Measurements from ENCODE around the gene BCL11B. TPM values are rescaled to one million over a fixed set of nuclear protein-coding genes. Genes with fewer than 3 reads are reported as not detected.

Gene BCL11B
- total and polyA plus RNA-seq, 10 of the 15 experiments (the other 5 are each of a cell fraction or from before 2014, with no cell fraction given) = 0.38 to 5.5 (median 1.3) TPM

DNA sequence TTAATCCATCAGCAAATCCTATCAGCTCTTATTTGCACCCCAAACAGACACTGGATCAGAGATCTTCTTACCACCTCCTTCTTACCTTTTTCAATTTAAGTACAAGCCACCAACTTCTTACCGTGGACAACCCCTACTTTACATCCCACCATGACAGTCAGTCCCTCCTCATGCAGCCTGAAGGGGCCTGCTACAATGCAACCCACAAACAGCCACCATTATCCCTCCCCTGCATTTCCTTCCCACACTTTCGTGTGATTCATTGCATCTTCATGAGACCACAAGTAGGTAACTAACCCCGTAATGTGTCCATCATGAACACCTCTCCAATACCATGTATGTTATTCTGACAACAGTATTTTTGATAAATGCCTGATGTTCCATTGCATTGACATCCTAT, 108.6 kb downstream of the BCL11B start:
- WGBS (ENCODE audit: insufficient coverage, insufficient replicate concordance, low lambda C conversion rate, missing lambda C conversion rate) = 12% methylated on average over 3 of the region's 3 CpGs
- CTCF ChIA-PET = no interaction called here
- H2AFZ ChIP-seq (ENCODE audit: control insufficient read depth, low read depth, low read length) = no peak overlapping the region
- no peaks in the 10 kb centered on the region for H3K9me3 ChIP-seq (replicated peaks; ENCODE audit: control insufficient read depth, insufficient read depth, low read length)
- in situ Hi-C loops (cut with MboI) (no loop called here), intact Hi-C loops (cut with micrococcal nuclease; ENCODE audit: unreplicated experiment) (no loop called here)
- ATAC-seq = no peak
- H3K4me2 ChIP-seq (ENCODE audit: control insufficient read depth, insufficient read depth) = no peak overlapping the region
- SMC1A ChIA-PET (ENCODE audit: uncharacterized antibody, unreplicated experiment) = no interaction called here
- no peaks in the 10 kb centered on the region for H3K79me2 ChIP-seq (ENCODE audit: control insufficient read depth, insufficient read depth, low read length)
- no peak for DNase-seq (ENCODE audit: low read depth, low spot score)
- RAD21 ChIA-PET (ENCODE audit: unreplicated experiment) = no interaction called here
- FAIRE-seq = no peak
- H3K36me3 ChIP-seq (ENCODE audit: control insufficient read depth in 2 of 2, insufficient read depth in 2 of 2, low read length in 1 of 2) = no peaks in the 10 kb centered on the region
- H3K27ac ChIP-seq (ENCODE audit: control insufficient read depth, insufficient read depth) = no peak overlapping the region
- no TSS peak for BruUV-seq (replicated peaks)
- no peak overlapping the region for H3K9ac ChIP-seq (ENCODE audit: control insufficient read depth, insufficient read depth, low read length)
- POLR2A ChIA-PET = no interaction called here
- no peaks in the 10 kb centered on the region for H3K27me3 ChIP-seq (replicated peaks in 1 of 2; ENCODE audit: control insufficient read depth in 2 of 2, insufficient read depth in 2 of 2, low read length in 1 of 2)
- H3K4me1 ChIP-seq (ENCODE audit: control insufficient read depth, insufficient read depth, low read length) = no peaks in the 10 kb centered on the region
- H3K4me3 ChIP-seq = no peak overlapping the region
- no peaks in the 10 kb centered on the region for H4K20me1 ChIP-seq (ENCODE audit: control insufficient read depth, insufficient read depth)
- TF ChIP-seq SIN3A (IDR thresholded peaks at IDR 0.05; ENCODE audit: low read depth, low read length) (no peak), PAX8 (IDR thresholded peaks at IDR 0.05) (no peak), MTA3 (IDR thresholded peaks at IDR 0.05; ENCODE audit: borderline replicate concordance, low read length) (no peak), EGR1 (IDR thresholded peaks at IDR 0.05; ENCODE audit: borderline replicate concordance in 1 of 2, low read depth in 2 of 2, low read length in 2 of 2) (no peak), CHD2 (IDR thresholded peaks at IDR 0.05; ENCODE audit: borderline replicate concordance, low read depth, low read length) (no peak), TAF1 (IDR thresholded peaks at IDR 0.05; ENCODE audit: borderline replicate concordance, low read depth, low read length) (no peak), RBBP5 (conservative IDR thresholded peaks at IDR 0.05) (no peak), STAT1 (conservative IDR thresholded peaks at IDR 0.05) (no peak), SREBF2 (IDR thresholded peaks at IDR 0.05; ENCODE audit: low read length) (no peak), MYC (IDR thresholded peaks at IDR 0.05; ENCODE audit: insufficient read depth, insufficient read length, insufficient replicate concordance, low read length, severe bottlenecking) (no peak)
- TF ChIP-seq, protein P1, sequence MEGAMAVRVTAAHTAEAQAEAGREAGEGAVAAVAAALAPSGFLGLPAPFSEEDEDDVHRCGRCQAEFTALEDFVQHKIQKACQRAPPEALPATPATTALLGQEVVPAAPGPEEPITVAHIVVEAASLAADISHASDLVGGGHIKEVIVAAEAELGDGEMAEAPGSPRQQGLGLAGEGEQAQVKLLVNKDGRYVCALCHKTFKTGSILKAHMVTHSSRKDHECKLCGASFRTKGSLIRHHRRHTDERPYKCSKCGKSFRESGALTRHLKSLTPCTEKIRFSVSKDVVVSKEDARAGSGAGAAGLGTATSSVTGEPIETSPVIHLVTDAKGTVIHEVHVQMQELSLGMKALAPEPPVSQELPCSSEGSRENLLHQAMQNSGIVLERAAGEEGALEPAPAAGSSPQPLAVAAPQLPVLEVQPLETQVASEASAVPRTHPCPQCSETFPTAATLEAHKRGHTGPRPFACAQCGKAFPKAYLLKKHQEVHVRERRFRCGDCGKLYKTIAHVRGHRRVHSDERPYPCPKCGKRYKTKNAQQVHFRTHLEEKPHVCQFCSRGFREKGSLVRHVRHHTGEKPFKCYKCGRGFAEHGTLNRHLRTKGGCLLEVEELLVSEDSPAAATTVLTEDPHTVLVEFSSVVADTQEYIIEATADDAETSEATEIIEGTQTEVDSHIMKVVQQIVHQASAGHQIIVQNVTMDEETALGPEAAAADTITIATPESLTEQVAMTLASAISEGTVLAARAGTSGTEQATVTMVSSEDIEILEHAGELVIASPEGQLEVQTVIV (IDR thresholded peaks at IDR 0.05; ENCODE audit: borderline replicate concordance, partially characterized antibody) = no peak
- TF ChIP-seq, protein P2, sequence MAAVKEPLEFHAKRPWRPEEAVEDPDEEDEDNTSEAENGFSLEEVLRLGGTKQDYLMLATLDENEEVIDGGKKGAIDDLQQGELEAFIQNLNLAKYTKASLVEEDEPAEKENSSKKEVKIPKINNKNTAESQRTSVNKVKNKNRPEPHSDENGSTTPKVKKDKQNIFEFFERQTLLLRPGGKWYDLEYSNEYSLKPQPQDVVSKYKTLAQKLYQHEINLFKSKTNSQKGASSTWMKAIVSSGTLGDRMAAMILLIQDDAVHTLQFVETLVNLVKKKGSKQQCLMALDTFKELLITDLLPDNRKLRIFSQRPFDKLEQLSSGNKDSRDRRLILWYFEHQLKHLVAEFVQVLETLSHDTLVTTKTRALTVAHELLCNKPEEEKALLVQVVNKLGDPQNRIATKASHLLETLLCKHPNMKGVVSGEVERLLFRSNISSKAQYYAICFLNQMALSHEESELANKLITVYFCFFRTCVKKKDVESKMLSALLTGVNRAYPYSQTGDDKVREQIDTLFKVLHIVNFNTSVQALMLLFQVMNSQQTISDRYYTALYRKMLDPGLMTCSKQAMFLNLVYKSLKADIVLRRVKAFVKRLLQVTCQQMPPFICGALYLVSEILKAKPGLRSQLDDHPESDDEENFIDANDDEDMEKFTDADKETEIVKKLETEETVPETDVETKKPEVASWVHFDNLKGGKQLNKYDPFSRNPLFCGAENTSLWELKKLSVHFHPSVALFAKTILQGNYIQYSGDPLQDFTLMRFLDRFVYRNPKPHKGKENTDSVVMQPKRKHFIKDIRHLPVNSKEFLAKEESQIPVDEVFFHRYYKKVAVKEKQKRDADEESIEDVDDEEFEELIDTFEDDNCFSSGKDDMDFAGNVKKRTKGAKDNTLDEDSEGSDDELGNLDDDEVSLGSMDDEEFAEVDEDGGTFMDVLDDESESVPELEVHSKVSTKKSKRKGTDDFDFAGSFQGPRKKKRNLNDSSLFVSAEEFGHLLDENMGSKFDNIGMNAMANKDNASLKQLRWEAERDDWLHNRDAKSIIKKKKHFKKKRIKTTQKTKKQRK (IDR thresholded peaks at IDR 0.05; ENCODE audit: low read depth, low read length) = no peak
- TF ChIP-seq, protein P3, sequence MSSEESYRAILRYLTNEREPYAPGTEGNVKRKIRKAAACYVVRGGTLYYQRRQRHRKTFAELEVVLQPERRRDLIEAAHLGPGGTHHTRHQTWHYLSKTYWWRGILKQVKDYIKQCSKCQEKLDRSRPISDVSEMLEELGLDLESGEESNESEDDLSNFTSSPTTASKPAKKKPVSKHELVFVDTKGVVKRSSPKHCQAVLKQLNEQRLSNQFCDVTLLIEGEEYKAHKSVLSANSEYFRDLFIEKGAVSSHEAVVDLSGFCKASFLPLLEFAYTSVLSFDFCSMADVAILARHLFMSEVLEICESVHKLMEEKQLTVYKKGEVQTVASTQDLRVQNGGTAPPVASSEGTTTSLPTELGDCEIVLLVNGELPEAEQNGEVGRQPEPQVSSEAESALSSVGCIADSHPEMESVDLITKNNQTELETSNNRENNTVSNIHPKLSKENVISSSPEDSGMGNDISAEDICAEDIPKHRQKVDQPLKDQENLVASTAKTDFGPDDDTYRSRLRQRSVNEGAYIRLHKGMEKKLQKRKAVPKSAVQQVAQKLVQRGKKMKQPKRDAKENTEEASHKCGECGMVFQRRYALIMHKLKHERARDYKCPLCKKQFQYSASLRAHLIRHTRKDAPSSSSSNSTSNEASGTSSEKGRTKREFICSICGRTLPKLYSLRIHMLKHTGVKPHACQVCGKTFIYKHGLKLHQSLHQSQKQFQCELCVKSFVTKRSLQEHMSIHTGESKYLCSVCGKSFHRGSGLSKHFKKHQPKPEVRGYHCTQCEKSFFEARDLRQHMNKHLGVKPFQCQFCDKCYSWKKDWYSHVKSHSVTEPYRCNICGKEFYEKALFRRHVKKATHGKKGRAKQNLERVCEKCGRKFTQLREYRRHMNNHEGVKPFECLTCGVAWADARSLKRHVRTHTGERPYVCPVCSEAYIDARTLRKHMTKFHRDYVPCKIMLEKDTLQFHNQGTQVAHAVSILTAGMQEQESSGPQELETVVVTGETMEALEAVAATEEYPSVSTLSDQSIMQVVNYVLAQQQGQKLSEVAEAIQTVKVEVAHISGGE (CRISPR knock-in tag; IDR thresholded peaks at IDR 0.05) = no peak
- TF ChIP-seq, protein P4, sequence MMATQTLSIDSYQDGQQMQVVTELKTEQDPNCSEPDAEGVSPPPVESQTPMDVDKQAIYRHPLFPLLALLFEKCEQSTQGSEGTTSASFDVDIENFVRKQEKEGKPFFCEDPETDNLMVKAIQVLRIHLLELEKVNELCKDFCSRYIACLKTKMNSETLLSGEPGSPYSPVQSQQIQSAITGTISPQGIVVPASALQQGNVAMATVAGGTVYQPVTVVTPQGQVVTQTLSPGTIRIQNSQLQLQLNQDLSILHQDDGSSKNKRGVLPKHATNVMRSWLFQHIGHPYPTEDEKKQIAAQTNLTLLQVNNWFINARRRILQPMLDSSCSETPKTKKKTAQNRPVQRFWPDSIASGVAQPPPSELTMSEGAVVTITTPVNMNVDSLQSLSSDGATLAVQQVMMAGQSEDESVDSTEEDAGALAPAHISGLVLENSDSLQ (IDR thresholded peaks at IDR 0.05) = no peak
